ENCODE measurements around the gene CD300H. TPM values are rescaled to one million over a fixed set of nuclear protein-coding genes. Genes with fewer than 3 reads are reported as not detected.

CD300H gene
- total RNA-seq, 1 donor = not detected

GRCh38 chr17:74529243-74529642 lies 38.1 kb downstream of the CD300H start:
- no peak for TF ChIP-seq CTCF (IDR thresholded peaks at IDR 0.05; ENCODE audit: insufficient read depth, low read depth, low read length)
- no peak overlapping the region for H3K4me3 ChIP-seq (ENCODE audit: low read depth, low read length)
- no peak for DNase-seq (ENCODE audit: low read depth)

- DNase-seq (ENCODE audit: low read depth) = no peak
- H3K4me3 ChIP-seq (ENCODE audit: low read depth, low read length) = no peak overlapping the region
- TF ChIP-seq CTCF (IDR thresholded peaks at IDR 0.05; ENCODE audit: insufficient read depth, low read depth, low read length) = no peak
Observed at GRCh38 chr17:74528491-74529199, 38.7 kb downstream of the CD300H start.

- no peak for TF ChIP-seq CTCF (IDR thresholded peaks at IDR 0.05; ENCODE audit: insufficient read depth, low read depth, low read length)
Observed at GRCh38 chr17:74527756-74528155, 39.6 kb downstream of the CD300H start.

GRCh38 chr17:74527081-74527480 lies 40.2 kb downstream of the CD300H start:
- no peak for TF ChIP-seq CTCF (IDR thresholded peaks at IDR 0.05; ENCODE audit: insufficient read depth, low read depth, low read length)
- DNase-seq (ENCODE audit: low read depth) = no peak
- no peak overlapping the region for H3K4me3 ChIP-seq (ENCODE audit: low read depth, low read length)

More at GRCh38 chr17:74527756-74528155, 39.6 kb downstream of the CD300H start:
- no peak overlapping the region for H3K4me3 ChIP-seq (ENCODE audit: low read depth, low read length)
- DNase-seq (ENCODE audit: low read depth) = no peak

GRCh38 chr17:74526681-74527080 lies 40.6 kb downstream of the CD300H start:
- TF ChIP-seq CTCF (IDR thresholded peaks at IDR 0.05; ENCODE audit: insufficient read depth, low read depth, low read length) = no peak
- H3K4me3 ChIP-seq (ENCODE audit: low read depth, low read length) = no peak overlapping the region
- DNase-seq (ENCODE audit: low read depth) = no peak

- DNase-seq (ENCODE audit: low read depth) = no peak
- H3K4me3 ChIP-seq (ENCODE audit: low read depth, low read length) = no peak overlapping the region
Observed at GRCh38 chr17:74525781-74526288, 41.5 kb downstream of the CD300H start.

More at GRCh38 chr17:74525781-74526288, 41.5 kb downstream of the CD300H start:
- TF ChIP-seq CTCF (IDR thresholded peaks at IDR 0.05; ENCODE audit: insufficient read depth, low read depth, low read length) = no peak
